WERI-Rb-1 (cell line): ENCODE results near the gene MLC1.

Experiments
- DNase-seq: peaks from one replicate; pipeline ENCODE4 v3.0.0-alpha.2; 2020
- H3K27ac ChIP-seq: fragments of 250-450 bp; sonication (Bioruptor Pico); 2 replicates; pipeline ENCODE4 v1.5.1; 2020; ENCODE audit warnings: mild to moderate bottlenecking, moderate library complexity
- H3K27me3 ChIP-seq: fragments of 250-450 bp; sonication (Bioruptor Pico); 2 replicates; pipeline ENCODE4 v1.5.1; 2021; ENCODE audit warnings: mild to moderate bottlenecking, low read depth, moderate library complexity; ENCODE audit not compliant: insufficient read depth, severe bottlenecking
- H3K36me3 ChIP-seq: fragments of 250-450 bp; sonication (Bioruptor Pico); 2 replicates; pipeline ENCODE4 v1.5.1; 2020; ENCODE audit warnings: mild to moderate bottlenecking, moderate library complexity
- H3K4me3 ChIP-seq: 2 replicates; pipeline ENCODE4 v1.5.1; 2011; ENCODE audit warnings: low read depth, mild to moderate bottlenecking, control low read depth, low read length
- H3K9me3 ChIP-seq: fragments of 250-450 bp; sonication (Bioruptor Pico); 2 replicates; pipeline ENCODE4 v1.5.1; 2021; ENCODE audit warnings: mild to moderate bottlenecking, moderate library complexity; ENCODE audit not compliant: severe bottlenecking
- CTCF ChIP-seq: IDR thresholded peaks from 2 replicates; pipeline ENCODE4 v1.5.1; 2011; ENCODE audit warnings: low read depth, mild to moderate bottlenecking, control low read depth, inconsistent platforms, low read length

MLC1 gene

GRCh38 chr22:50032941-50033601 is 52.2 kb downstream of the MLC1 start:
- no peak overlapping the region for H3K4me3 ChIP-seq
- TF ChIP-seq CTCF: no peak
- DNase-seq: no peak
- H3K27me3 ChIP-seq: no peaks in the 10 kb centered on the region
- no peaks in the 10 kb centered on the region for H3K9me3 ChIP-seq
- no peak overlapping the region for H3K27ac ChIP-seq
- H3K36me3 ChIP-seq: no peaks in the 10 kb centered on the region

- no peak for DNase-seq
These were observed 52.9 kb downstream of the MLC1 start for GRCh38 chr22:50032109-50032871.

GRCh38 chr22:50031189-50032091 is 53.8 kb downstream of the MLC1 start:
- DNase-seq: no peak
- Histone ChIP-seq H3K4me3 (no peak overlapping the region), H3K9me3 (no peaks in the 10 kb centered on the region), H3K36me3 (no peaks in the 10 kb centered on the region), H3K27me3 (no peaks in the 10 kb centered on the region), H3K27ac (no peak overlapping the region)
- TF ChIP-seq CTCF: no peak

More at GRCh38 chr22:50032109-50032871, 52.9 kb downstream of the MLC1 start:
- no peaks in the 10 kb centered on the region for H3K9me3 ChIP-seq
- no peaks in the 10 kb centered on the region for H3K36me3 ChIP-seq
- no peak for TF ChIP-seq CTCF
- H3K4me3 ChIP-seq: no peak overlapping the region
- H3K27me3 ChIP-seq: no peaks in the 10 kb centered on the region
- H3K27ac ChIP-seq: no peak overlapping the region

GRCh38 chr22:50030297-50031188 is 54.7 kb downstream of the MLC1 start:
- H3K27me3 ChIP-seq: no peaks in the 10 kb centered on the region
- DNase-seq: peak; percentile 86
- H3K9me3 ChIP-seq: no peaks in the 10 kb centered on the region
- no peak overlapping the region for H3K27ac ChIP-seq
- peak; percentile 94 for TF ChIP-seq CTCF
- H3K4me3 ChIP-seq: peak overlapping the region; percentile 18; the same call in 1 of the 2 replicates
- H3K36me3 ChIP-seq: no peaks in the 10 kb centered on the region
